Naive thymus-derived CD8-positive, alpha-beta T cell (primary cell): ENCODE results near the gene YIPF5. TPM values are rescaled to one million over a fixed set of nuclear protein-coding genes. Genes with fewer than 3 reads are reported as not detected.

Source experiments
- ATAC-seq, 2 donors: fragments of 150-1000 bp; cut with Tn5 transposase in 1 of 2; sonication (Bioruptor Pico), chemical (Tn5 transposase) in 1 of 2; 1 replicate in 1 of 2; 2 replicates in 1 of 2; pipeline ENCODE4 v1.10.0; 2021; ENCODE audit warnings: mild to moderate bottlenecking in 2 of 2, moderate library complexity in 2 of 2
- POLR2A ChIA-PET: fragments of 350-600 bp; sonication (Branson Sonifier 250); formaldehyde crosslinking; loops from one replicate; lab custom pipeline; 2021; ENCODE audit warnings: antibody characterized with exemption; lab: Charles Lee
- DNase-seq, 10 donors: peaks; one replicate each; pipeline versions ENCODE4 v3.0.0 to v3.0.0-alpha.2; 2020 to 2022
- H3K27ac Mint-ChIP-seq, 10 donors: one replicate each; pipeline ENCODE4 v1.8.0; 2020 to 2022; ENCODE audit warnings: mild to moderate bottlenecking in 10 of 10, mixed read lengths in 10 of 10, moderate library complexity in 4 of 10, inconsistent platforms in 1 of 10
- H3K27me3 Mint-ChIP-seq, 5 donors: one replicate each; pipeline ENCODE4 v1.8.0; 2021 to 2022; ENCODE audit warnings: mixed read lengths in 5 of 5
- H3K36me3 Mint-ChIP-seq, 3 donors: one replicate each; pipeline ENCODE4 v1.8.0; 2020 to 2022; ENCODE audit warnings: mixed read lengths in 3 of 3, mild to moderate bottlenecking in 2 of 3, inconsistent platforms in 1 of 3
- H3K4me1 Mint-ChIP-seq, 4 donors: one replicate each; pipeline ENCODE4 v1.8.0; 2021 to 2022; ENCODE audit warnings: mixed read lengths in 4 of 4
- H3K4me3 Mint-ChIP-seq, 10 donors: one replicate each; pipeline ENCODE4 v1.8.0; 2020 to 2022; ENCODE audit warnings: mild to moderate bottlenecking in 10 of 10, mixed read lengths in 10 of 10, moderate library complexity in 6 of 10, inconsistent platforms in 1 of 10
- H3K9me3 Mint-ChIP-seq, 9 donors: one replicate each; pipeline ENCODE4 v1.8.0; 2020 to 2022; ENCODE audit warnings: mixed read lengths in 9 of 9, mild to moderate bottlenecking in 3 of 9, inconsistent platforms in 1 of 9, moderate library complexity in 1 of 9
- polyA plus RNA-seq, 3 donors: library from polyadenylated mRNA; unstranded; fragments of 300-500 nt; fragmentation: Illumina TruSeq; gene quantifications; one replicate each; pipeline ENCODE4 v1.2.3, GENCODE V29; 2021
- total RNA-seq, 8 experiments: library from RNA in 2 of 8; stranded (reverse) in 2 of 8; gene quantifications; one replicate each; pipeline ENCODE4 v1.2.3 and lab custom pipeline; 2021 to 2026

YIPF5 gene
- total and polyA plus RNA-seq, 5 experiments from 2014 or later: 37.1 to 62.2 (median 53.4) TPM

DNA sequence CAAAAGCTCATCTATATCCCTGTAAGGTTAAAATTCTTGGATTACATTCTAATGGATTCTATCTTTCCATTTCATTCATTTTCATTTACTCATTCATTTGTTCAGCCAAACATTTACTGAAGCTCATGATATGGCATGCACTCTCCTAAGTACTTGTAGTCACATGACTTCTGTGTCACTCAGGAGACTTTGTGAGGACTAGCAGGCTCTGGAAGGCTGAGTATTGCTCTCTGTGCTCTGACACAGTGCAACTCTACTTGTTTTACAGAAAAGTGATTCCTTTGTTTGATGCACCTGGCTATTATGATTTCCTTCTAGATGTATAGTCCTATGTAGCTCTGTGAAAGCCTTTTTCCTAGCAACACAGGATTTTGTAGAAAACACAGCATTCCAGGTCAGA lies 53.0 kb downstream of the YIPF5 start:
- no peak for ATAC-seq
- no peak for DNase-seq
- Mint-ChIP-seq H3K27ac (no peak overlapping the region), H3K9me3 (peaks cover 0 to 4% (median 0%) of the 10 kb centered on the region in 9 donors), H3K4me3 (no peak overlapping the region), H3K36me3 (no peaks in the 10 kb centered on the region), H3K27me3 (peaks cover 0 to 4% (median 0%) of the 10 kb centered on the region in 5 donors), H3K4me1 (no peaks in the 10 kb centered on the region)
- POLR2A ChIA-PET: interaction anchor here (0.5 kb wide), 1 partner anchor 433 kb away, joined by 4 read pairs; no protein-coding TSS in a partner anchor

GRCh38 chr5:144114571-144114970 lies 55.9 kb downstream of the YIPF5 start:
- H3K27ac Mint-ChIP-seq: no peak overlapping the region
- no peaks in the 10 kb centered on the region for H3K4me1 Mint-ChIP-seq
- no peak for ATAC-seq
- no peaks in the 10 kb centered on the region for H3K36me3 Mint-ChIP-seq
- H3K4me3 Mint-ChIP-seq: no peak overlapping the region
- DNase-seq: no peak
- POLR2A ChIA-PET: no interaction called here
- H3K27me3 Mint-ChIP-seq: peaks cover 0 to 10% (median 3%) of the 10 kb centered on the region in 5 donors
- peaks cover 0 to 2% (median 0%) of the 10 kb centered on the region in 9 donors for H3K9me3 Mint-ChIP-seq

Other genes with a start within 250 kb of the YIPF5 start
- under 1 TPM; 0.13 to 0.27 TPM for gene KCTD16, start 214 bp upstream of the YIPF5 start, total RNA-seq
- gene KCTD16, start 214 bp upstream of the YIPF5 start, polyA plus RNA-seq: not detected